SK-N-DZ (cell line): ENCODE measurements around the gene ACKR4.
A peak's percentile ranks its signal among the peaks of the same experiment; 100 is the strongest.
"Not testable (repeated sequence)": the region's sequence is repeated elsewhere in the genome, so short reads cannot be mapped to it uniquely, and the experiment has no call there.

Experiments
- DNase-seq: peaks from one replicate; pipeline ENCODE4 v3.0.0-alpha.2; 2015; ENCODE audit warnings: low spot score

The ACKR4 gene

GRCh38 chr3:132593947-132594323 is 3.1 kb upstream of the ACKR4 start:
- no peak for DNase-seq

DNA sequence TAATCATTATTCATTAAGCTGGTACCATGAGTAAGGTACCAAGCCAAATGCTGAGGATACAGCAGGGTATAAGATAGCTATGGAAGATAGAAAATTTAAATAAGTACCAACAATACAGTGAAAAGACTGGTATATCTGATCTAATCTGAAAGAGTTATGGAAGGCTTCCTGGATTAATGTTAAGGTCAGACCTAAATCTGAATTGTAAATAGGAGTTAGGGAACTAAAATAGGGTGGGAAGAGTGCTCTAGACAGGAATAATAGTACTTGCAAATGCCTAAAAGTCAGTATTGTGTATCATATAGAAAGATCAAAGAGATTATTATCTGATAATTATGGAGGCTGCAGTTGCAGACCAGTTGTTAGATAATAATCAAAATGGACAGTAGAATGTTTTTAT is 2.6 kb upstream of the ACKR4 start:
- no peak for DNase-seq

DNA sequence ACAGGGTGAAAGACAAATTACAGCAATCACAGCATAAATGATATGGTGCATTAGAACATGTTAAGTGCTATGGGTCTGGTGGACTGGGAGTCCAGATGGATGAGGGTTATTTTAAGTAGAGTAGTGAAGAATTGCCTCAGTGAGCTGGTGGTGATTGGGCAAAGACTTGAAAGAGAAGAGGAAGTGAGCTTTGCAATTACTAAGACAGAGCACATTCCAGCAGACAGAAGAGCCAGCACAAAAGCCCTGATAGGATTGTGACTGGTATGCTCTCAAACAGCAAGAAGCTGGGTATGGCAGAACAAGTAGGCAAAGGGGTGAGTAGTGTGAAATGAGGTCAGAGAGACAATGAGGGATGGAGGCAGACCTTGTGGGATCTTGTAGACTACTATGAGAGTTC is 2.1 kb upstream of the ACKR4 start:
- DNase-seq: no peak

DNA sequence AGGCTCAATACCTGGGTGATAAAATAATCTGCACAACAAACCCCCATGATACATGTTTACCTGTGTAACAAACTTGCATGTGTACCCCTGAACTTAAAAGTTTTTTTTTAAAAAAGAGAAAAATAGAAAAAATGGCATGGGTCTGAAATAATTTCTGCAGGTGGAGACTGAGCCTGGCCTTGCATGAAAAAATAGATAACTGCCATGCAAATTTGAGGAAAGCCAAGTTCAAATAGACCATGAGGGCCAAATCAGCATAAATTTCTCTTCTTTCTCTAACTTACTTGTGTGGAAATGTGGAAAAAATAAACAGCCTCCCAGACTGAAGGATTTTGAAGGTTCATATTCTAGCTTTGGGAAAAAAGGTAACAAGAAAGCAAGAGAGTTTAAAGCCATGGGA is 744 bp upstream of the ACKR4 start:
- no peak for DNase-seq

DNA sequence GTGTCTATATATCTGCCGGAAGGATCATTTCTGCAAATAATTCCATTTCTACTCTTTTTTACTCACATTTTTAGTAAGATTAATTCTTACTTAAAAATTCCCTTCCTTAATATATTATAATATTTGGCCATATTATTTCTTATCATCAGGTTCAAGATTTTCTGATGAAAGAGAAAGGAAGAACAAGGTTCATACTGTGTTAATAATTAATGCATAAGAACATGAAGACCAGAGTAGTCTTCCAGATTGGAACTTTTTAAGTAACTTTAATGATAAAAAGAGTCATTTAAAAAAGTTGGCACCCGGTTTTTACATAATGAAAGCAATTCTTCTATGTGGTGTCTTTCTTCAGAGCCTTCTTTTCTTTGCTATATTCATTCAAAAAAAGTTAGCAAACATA is 590 bp downstream of the ACKR4 start:
- DNase-seq: no peak

GRCh38 chr3:132598181-132598580 is 1.1 kb downstream of the ACKR4 start:
- DNase-seq: no peak

DNA sequence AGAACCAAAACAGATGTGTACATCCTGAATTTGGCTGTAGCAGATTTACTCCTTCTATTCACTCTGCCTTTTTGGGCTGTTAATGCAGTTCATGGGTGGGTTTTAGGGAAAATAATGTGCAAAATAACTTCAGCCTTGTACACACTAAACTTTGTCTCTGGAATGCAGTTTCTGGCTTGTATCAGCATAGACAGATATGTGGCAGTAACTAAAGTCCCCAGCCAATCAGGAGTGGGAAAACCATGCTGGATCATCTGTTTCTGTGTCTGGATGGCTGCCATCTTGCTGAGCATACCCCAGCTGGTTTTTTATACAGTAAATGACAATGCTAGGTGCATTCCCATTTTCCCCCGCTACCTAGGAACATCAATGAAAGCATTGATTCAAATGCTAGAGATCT is 3.5 kb downstream of the ACKR4 start:
- DNase-seq: not testable (repeated sequence)

DNA sequence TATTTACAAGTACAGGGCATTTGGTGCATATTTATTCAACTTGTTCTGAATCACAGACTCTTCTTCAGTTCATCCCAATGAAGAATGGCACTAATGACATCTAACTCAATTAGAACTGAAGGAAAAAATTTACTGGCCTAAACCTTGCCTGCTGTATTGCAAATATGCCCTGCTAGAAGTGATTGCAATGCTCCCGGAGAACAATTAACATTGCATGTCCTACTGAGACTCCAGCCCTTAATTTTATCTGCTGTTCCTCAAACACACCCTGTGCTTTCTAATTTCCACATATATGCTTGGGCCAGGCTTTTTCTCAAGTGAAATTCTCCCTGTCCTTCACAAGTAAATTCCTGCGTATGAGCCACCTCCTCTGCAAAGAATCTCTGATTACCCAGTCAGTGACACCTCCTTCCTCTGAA is 8.3 kb downstream of the ACKR4 start:
- peak; percentile 14 for DNase-seq

GRCh38 chr3:132606085-132606484 is 9.0 kb downstream of the ACKR4 start:
- DNase-seq: no peak

DNA sequence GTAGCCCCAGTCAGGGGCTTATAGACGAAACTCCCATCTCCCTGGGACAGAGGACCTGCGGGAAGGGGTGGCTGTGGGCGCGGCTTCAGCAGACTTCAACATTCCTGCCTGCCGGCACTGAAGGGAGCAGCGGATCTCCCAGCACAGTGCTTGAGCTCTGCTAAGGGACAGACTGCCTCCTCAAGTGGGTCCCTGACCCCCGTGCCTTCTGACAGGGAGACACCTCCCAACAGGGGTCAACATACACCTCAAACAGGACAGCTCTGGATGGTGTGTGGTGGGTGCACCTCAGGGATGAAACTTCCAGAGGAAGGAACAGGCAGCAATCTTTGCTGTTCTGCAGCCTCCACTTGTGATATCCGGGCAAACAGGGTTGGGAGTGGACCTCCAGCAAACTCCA is 9.6 kb downstream of the ACKR4 start:
- not testable (repeated sequence) for DNase-seq

DNA sequence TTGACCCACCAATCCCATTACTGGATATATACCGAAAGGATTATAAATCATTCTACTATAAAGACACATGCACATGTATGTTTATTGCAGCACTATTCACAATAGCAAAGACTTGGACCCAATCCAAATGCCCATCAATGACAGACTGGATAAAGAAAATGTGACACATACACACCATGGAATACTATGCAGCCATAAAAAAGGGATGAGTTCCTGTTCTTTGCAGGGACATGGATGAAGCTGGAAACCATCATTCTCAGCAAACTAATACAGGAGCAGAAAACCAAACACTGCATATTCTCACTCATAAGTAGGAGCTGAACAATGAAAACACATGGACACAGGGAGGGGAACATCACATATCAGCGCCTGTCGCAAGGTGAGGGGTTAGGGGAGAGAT is 18.2 kb downstream of the ACKR4 start:
- DNase-seq: not testable (repeated sequence)

DNA sequence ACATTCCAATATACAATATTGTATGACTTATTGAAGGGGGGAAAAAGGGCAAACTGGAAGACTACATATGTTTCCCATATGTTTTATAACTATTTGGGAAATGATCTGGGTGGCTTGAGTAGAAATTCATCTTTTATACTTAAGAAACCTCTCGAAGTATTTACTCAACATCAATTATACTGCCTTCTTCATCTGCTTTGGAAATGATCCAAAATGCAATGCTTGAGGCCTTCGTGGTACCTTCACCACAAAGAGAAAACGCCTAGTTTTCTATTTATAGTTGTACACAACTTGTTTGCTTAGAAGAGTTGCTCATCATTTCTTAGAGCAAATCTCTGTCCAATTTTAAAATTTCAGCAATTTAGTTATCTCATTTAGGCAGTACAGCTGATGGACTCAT is 18.8 kb downstream of the ACKR4 start:
- DNase-seq: no peak

GRCh38 chr3:132616780-132617179 is 19.7 kb downstream of the ACKR4 start:
- DNase-seq: no peak

- no peak for DNase-seq
Measured at GRCh38 chr3:132622148-132622547, 25.1 kb downstream of the ACKR4 start.

GRCh38 chr3:132622761-132623160 is 25.7 kb downstream of the ACKR4 start:
- no peak for DNase-seq

DNA sequence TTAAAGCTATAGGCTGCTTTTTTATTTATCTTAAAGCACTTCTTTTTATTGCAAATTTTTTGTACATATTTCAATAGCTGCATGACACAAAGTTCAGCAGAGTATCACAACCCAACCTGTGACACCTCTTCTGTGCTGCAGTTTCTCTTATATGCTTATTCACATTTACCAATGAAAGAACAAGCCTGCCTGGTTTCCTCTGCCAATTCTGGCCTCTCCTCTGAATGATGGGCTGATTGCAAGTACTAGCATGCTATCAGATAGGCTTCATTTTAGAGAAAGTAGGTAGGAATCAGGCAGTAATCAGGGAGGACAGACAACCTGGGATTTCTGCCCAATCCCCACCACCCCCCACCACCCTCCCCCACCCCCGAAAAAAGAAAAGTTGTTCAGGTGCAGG is 26.6 kb downstream of the ACKR4 start:
- no peak for DNase-seq

DNA sequence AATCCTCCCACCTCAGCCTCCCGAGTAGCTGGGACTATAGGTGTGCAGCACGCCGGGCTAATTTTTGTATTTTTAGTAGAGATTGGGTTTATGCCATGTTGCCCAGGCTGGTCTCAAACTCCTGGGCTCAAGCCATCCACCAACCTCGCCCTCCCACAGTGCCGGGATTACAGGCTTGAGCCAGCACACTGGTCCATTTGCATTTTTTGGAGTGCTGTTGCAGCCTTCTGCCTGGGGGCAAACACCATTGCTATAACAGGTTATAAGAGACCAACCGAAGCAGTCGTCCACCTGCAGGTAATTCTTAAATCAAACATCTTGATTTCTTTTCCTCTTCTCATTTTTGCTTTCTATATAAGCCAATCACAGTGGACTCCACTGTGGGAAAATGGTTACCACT is 27.7 kb downstream of the ACKR4 start:
- no peak for DNase-seq

DNA sequence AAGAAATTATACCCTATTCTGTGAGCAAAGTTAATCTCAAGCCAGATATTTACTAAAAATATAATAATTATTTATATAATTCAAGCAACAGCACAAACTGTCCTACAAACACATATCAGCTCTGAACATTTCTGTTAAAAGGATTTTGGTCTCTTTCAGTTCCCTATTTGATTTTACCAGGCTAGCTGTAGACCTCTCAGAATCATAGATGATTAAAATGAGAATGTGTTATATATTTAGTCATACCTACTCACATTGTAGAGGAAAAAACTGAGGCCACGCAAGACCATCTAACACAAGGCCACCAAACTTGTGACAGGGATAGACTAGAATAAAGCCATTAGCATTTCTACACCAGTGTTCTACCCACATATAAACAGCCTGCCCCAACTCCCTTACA is 28.5 kb downstream of the ACKR4 start:
- DNase-seq: no peak

- no peak for DNase-seq
Measured at GRCh38 chr3:132626955-132627354, 29.9 kb downstream of the ACKR4 start.

GRCh38 chr3:132628157-132628556 is 31.1 kb downstream of the ACKR4 start:
- no peak for DNase-seq

GRCh38 chr3:132629928-132630327 is 32.9 kb downstream of the ACKR4 start:
- no peak for DNase-seq

DNA sequence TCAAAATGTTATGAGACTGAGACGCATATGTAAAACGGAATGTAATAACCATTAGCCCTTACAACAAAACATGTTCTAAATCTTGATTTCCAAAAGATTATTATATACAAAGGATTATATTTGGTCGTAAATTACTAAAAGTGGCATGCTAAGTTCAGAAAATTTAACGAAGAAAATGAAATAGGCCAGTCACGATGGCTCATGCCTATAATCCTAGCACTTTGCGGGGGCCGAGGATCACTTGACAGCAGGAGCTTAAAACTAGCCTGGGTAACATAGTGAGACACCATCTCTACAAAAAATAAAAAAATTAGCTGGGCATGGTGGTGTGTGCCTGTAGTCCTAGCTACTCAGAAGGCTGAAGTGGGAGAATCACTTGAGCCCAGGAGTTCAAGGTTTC is 33.5 kb downstream of the ACKR4 start:
- no peak for DNase-seq

DNA sequence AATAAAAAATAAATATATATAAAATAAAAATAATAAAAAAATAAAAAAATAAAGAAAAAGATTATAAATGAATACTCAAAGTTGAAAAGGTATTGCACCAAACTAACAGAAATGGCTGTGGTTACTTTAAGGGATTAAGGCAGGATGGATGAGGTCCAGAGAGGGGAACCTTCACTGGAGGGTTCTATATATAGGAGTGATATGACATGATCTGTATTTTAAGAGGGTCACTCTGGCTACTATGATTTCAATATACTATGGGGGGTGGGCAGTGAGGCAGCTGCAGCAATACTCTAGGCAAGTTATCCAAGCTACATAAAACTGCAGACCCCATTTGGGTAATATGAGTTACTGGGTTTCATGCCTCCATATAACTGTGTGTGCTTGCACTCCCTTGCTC is 38.0 kb downstream of the ACKR4 start:
- DNase-seq: no peak

- DNase-seq: no peak
Measured at GRCh38 chr3:132637590-132637989, 40.5 kb downstream of the ACKR4 start.

DNA sequence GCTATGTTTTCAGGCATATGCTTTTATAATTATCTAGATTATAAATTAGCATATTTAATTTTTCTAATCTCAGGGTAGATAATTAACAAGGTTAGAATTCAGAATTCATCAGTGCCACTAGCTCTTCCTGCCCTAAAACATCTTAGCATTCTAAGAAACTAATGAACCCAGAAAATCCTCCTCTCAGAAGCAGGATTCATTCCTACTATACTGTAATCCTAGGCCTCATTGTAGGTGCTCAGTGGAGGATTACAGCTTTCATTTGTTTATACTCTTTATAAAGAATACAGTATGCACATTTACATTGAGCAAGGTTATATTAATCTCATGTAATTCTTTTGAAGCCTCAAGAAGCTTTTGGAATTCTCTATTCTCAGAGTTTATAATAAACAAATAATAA is 41.6 kb downstream of the ACKR4 start:
- no peak for DNase-seq
